SKM-1 (cell line): ENCODE results near the gene OR4X1.
"Not testable (repeated sequence)": the region's sequence is repeated elsewhere in the genome, so short reads cannot be mapped to it uniquely, and the experiment has no call there.

Source experiments
- DNase-seq: peaks from one replicate; lab custom pipeline; 2025; ENCODE audit not compliant: unreplicated experiment; lab: John Stamatoyannopoulos, UW

OR4X1 gene

GRCh38 chr11:48263423-48263911 is at the start of gene OR4X1:
TSS of gene OR4X1 (plus strand) at chr11:48263861. CDS start at chr11:48263861, 0 bp downstream.
- no peak for DNase-seq

GRCh38 chr11:48216510-48216909 is 47.2 kb upstream of the OR4X1 start, which contains the start of gene OR4B1:
TSS of gene OR4B1 (plus strand) at chr11:48216810. CDS start at chr11:48216810, 0 bp downstream.
- no peak for DNase-seq

GRCh38 chr11:48228761-48229160 is 34.9 kb upstream of the OR4X1 start:
- DNase-seq = no peak

- DNase-seq = not testable (repeated sequence)
Observed at GRCh38 chr11:48230057-48230456, 33.6 kb upstream of the OR4X1 start.

GRCh38 chr11:48237727-48238126 is 25.9 kb upstream of the OR4X1 start:
- no peak for DNase-seq

- DNase-seq = no peak
Observed at GRCh38 chr11:48242501-48242900, 21.2 kb upstream of the OR4X1 start.

- no peak for DNase-seq
Observed at GRCh38 chr11:48244804-48245203, 18.9 kb upstream of the OR4X1 start, which contains the start of gene OR4X2. TSS of gene OR4X2 (plus strand) at chr11:48245104. CDS start at chr11:48245104, 0 bp downstream.

GRCh38 chr11:48248902-48249301 is 14.8 kb upstream of the OR4X1 start:
- DNase-seq = no peak

GRCh38 chr11:48261600-48261999 is 2.1 kb upstream of the OR4X1 start:
- DNase-seq = no peak

GRCh38 chr11:48270621-48271020 is 7.0 kb downstream of the OR4X1 start:
- DNase-seq = no peak

GRCh38 chr11:48272606-48273005 is 8.9 kb downstream of the OR4X1 start:
- DNase-seq = no peak

- no peak for DNase-seq
Observed at GRCh38 chr11:48305923-48306322, 42.3 kb downstream of the OR4X1 start, which contains the start of gene OR4S1. TSS of gene OR4S1 (plus strand) at chr11:48306223. CDS start at chr11:48306223, 0 bp downstream.

GRCh38 chr11:48307760-48308386 is 44.2 kb downstream of the OR4X1 start:
- peak; percentile 23 for DNase-seq

GRCh38 chr11:48313590-48313989 is 49.9 kb downstream of the OR4X1 start:
- DNase-seq = not testable (repeated sequence)
